Measurements from ENCODE around the gene SLC39A2.
"Not testable (repeated sequence)": the region's sequence is repeated elsewhere in the genome, so short reads cannot be mapped to it uniquely, and the experiment has no call there.

The SLC39A2 gene

DNA sequence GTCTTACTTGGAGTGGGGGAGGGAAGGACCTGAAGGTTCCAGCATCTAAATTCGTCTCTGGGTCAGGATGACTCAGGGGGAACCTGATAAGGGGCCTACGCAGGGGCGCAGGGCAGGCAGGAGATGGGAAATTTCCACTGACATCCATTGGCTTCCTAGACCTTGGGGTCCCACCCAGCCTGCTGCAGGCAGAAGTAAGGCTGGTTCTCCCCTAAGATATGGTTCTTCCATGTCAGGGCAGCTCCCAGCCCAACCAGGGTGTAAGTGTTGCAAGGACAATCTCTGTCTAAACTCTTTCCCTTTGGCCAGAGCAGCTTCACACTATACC is 27.9 kb downstream of the SLC39A2 start:
- Mint-ChIP-seq H3K27me3 (peaks cover 8% of the 10 kb centered on the region), H3K27ac (no peak overlapping the region), H3K9me3 (no peaks in the 10 kb centered on the region), H3K4me1 (ENCODE audit: low read depth) (peaks cover 11% of the 10 kb centered on the region), H3K36me3 (ENCODE audit: low read depth) (no peaks in the 10 kb centered on the region), H3K4me3 (no peak overlapping the region)

DNA sequence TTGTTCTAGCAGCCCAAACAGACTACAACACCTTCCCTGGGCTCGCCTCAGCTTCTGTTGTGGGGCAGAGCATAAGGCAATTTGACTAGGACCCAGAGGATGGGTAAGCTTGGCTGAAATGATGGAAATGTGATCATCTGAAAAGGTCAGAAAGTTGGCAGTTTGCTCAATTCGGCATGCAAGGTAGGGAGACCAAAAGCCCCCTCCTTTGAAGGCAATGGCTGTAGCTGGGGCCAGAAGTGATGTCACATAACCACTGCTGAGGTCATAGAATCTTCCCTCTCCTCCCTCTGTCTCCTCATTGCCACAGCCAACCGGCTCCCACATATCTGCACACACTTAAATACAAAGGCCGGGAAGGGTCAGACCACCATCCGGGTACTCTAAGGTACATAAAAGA is 30.8 kb downstream of the SLC39A2 start, which contains the start of gene TPPP2:
TPPP2 (plus strand) TSS at position 301 of the 400 bp plus-strand sequence. CDS start 365 bp downstream, outside the sequence.
- no peaks in the 10 kb centered on the region for H3K9me3 Mint-ChIP-seq
- no peaks in the 10 kb centered on the region for H3K27me3 Mint-ChIP-seq
- no peak within 1 kb of the TSS for H3K4me3 Mint-ChIP-seq
- H3K36me3 Mint-ChIP-seq (ENCODE audit: low read depth), result no peaks in the 10 kb centered on the region
- H3K27ac Mint-ChIP-seq, result no peak within 1 kb of the TSS
- H3K4me1 Mint-ChIP-seq (ENCODE audit: low read depth), result no peaks in the 10 kb centered on the region

DNA sequence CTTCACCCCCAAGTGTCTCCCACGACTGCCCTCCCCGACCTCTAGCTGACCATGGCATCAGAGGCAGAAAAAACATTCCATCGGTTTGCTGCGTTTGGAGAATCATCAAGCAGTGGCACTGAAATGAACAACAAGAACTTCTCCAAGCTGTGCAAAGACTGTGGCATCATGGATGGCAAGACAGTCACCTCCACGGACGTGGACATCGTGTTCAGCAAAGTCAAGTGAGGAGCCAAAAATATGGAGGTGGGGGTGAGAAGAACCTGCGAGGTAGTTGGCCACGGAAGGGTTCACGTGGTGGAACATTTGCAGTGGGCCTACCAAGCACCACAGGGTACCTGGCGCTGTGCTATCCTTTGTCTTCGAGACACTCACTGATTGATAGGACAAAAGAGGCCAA is 31.4 kb downstream of the SLC39A2 start:
- Mint-ChIP-seq H3K27me3 (no peaks in the 10 kb centered on the region), H3K4me3 (no peak overlapping the region), H3K9me3 (no peaks in the 10 kb centered on the region), H3K4me1 (ENCODE audit: low read depth) (no peaks in the 10 kb centered on the region), H3K36me3 (ENCODE audit: low read depth) (no peaks in the 10 kb centered on the region), H3K27ac (no peak overlapping the region)

DNA sequence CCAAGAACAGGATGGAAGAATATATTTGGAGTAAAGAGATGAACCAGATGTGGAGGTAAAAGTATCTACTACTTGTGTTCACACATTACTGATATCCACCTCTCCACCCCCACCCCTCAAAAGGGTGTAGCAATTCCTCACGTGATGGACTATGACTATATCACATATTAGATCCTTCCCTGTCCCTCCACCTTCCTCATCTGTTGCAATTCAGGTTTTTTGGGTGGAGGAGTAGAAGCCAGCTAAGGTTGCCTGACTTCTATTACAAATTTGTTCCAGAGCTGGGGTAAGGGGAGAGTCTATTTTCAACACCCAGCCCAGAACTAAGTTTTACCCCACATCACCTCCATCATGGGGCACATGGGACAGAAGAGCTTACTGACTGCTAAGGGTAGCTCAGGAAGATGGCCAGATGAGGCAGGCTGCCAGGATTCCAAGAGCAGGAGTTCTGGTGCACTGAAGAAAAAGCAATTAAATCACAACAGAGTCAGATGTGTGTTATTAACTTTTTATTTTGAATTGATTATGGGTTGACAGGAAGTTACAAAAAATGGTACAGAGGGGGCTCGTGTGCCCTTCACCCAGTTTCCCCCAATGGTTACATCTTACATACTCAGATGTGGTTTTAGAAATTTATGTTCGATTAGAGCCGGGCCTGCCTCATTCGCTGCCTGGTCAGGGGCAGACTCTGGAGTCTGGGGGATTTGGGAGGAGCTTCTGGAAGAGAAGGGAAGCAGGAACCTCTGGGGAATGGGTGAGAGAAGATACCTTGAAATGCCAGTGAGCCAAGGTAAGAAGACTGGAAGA is 33.4 kb downstream of the SLC39A2 start:
- H3K4me1 Mint-ChIP-seq (ENCODE audit: low read depth), result no peaks in the 10 kb centered on the region
- H3K36me3 Mint-ChIP-seq (ENCODE audit: low read depth), result no peaks in the 10 kb centered on the region
- H3K27ac Mint-ChIP-seq, result no peak overlapping the region
- no peaks in the 10 kb centered on the region for H3K27me3 Mint-ChIP-seq
- H3K9me3 Mint-ChIP-seq, result no peaks in the 10 kb centered on the region
- H3K4me3 Mint-ChIP-seq, result no peak overlapping the region

DNA sequence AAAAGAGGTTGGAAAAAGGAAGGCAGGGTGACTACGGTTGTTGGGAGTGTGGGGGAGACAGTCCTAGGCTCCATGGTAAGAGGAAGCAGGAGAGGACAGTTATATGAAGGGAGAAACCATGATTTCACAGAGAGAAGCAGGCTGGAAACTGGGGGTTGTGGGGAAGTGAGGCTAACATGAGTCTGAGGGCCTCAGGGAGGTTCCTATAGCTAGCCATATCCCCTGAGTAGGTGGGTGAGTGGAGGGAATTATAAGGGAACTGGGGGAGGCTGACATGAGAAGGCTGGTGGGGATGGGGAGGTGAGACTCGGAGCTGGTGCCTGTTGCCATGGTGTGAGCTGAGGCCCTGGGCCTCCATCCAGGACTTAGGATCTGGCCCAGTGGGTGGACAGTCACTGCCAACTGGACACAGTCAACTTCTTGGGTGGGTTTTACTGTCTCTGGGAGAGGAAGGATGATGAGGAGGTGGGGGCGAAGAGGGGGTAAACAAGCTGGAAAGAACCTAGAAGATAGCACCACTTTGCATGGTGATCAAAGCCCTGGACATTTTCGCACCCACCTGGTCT is 34.1 kb downstream of the SLC39A2 start:
- Mint-ChIP-seq H3K27me3 (no peaks in the 10 kb centered on the region), H3K27ac (no peak overlapping the region), H3K4me3 (no peak overlapping the region), H3K9me3 (no peaks in the 10 kb centered on the region), H3K4me1 (ENCODE audit: low read depth) (no peaks in the 10 kb centered on the region), H3K36me3 (ENCODE audit: low read depth) (no peaks in the 10 kb centered on the region)

DNA sequence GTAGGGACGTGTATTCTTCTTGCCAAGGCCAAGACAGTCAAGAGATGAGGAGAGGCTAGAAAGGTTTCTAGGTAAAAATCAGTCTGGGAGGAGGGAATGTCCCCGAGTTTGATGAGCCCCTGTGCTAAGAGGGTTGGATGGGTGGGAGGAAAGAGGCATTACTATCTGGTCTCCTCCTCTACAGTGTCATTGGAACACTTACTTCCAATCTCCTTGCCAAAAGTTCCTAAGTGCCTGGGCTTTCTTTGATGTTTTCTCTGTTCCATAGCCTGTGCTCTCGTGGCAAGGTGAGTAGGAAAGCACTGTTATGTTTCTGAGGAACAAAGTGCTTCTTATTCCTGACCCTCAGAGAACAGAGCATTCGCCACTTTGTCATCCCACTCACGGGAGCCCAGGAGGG is 35.6 kb downstream of the SLC39A2 start, which contains the start of gene RNASE13:
RNASE13 (minus strand) TSS at position 101 of the 400 bp plus-strand sequence. CDS start 519 bp downstream, outside the sequence.
- H3K27me3 Mint-ChIP-seq, result no peaks in the 10 kb centered on the region
- no peak within 1 kb of the TSS for H3K27ac Mint-ChIP-seq
- H3K4me1 Mint-ChIP-seq (ENCODE audit: low read depth), result no peaks in the 10 kb centered on the region
- no peaks in the 10 kb centered on the region for H3K36me3 Mint-ChIP-seq (ENCODE audit: low read depth)
- no peak within 1 kb of the TSS for H3K4me3 Mint-ChIP-seq
- no peaks in the 10 kb centered on the region for H3K9me3 Mint-ChIP-seq

DNA sequence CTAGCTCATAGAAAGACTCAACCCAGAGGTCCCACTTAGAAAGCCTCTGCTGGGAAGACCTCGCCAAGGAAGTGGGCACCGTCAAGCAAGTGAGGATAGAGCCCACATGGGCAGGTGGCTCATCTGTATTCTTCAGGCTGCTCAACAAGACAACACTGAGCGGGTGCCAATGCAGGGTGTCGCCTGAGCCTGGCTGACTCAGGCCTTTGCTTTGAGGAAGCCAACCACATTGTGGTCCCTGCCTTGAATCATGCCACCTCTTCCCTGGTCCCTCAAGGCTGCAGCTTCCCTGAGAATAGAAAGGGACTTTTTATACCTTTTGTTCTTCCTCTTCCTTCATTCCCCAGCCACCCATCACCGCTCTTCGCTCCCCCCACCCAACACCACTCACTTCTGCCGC is 37.7 kb downstream of the SLC39A2 start:
- H3K4me3 Mint-ChIP-seq, result no peak overlapping the region
- no peaks in the 10 kb centered on the region for H3K4me1 Mint-ChIP-seq (ENCODE audit: low read depth)
- H3K9me3 Mint-ChIP-seq, result no peaks in the 10 kb centered on the region
- H3K27ac Mint-ChIP-seq, result no peak overlapping the region
- H3K36me3 Mint-ChIP-seq (ENCODE audit: low read depth), result no peaks in the 10 kb centered on the region
- H3K27me3 Mint-ChIP-seq, result no peaks in the 10 kb centered on the region

DNA sequence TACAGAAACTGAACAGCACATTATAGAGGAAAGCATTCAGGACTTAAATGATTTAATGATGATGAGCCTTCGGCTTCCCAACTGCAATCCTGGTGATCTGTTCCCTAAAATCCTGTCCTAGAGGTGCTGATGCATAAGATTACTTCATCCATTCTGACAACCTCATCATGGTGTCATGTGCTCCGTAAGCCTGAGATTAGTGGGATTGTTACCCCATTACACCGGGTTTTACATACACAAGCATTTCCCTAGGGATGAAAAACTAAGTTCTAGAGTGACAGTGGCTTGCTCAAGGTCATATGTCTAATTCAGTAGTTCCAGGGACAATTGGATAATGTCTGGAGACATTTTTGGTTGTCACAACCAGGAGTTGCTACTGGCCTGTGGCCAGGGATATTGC is 38.1 kb downstream of the SLC39A2 start:
- peaks cover under 1% of the 10 kb centered on the region for H3K27me3 Mint-ChIP-seq
- H3K36me3 Mint-ChIP-seq (ENCODE audit: low read depth), result no peaks in the 10 kb centered on the region

DNA sequence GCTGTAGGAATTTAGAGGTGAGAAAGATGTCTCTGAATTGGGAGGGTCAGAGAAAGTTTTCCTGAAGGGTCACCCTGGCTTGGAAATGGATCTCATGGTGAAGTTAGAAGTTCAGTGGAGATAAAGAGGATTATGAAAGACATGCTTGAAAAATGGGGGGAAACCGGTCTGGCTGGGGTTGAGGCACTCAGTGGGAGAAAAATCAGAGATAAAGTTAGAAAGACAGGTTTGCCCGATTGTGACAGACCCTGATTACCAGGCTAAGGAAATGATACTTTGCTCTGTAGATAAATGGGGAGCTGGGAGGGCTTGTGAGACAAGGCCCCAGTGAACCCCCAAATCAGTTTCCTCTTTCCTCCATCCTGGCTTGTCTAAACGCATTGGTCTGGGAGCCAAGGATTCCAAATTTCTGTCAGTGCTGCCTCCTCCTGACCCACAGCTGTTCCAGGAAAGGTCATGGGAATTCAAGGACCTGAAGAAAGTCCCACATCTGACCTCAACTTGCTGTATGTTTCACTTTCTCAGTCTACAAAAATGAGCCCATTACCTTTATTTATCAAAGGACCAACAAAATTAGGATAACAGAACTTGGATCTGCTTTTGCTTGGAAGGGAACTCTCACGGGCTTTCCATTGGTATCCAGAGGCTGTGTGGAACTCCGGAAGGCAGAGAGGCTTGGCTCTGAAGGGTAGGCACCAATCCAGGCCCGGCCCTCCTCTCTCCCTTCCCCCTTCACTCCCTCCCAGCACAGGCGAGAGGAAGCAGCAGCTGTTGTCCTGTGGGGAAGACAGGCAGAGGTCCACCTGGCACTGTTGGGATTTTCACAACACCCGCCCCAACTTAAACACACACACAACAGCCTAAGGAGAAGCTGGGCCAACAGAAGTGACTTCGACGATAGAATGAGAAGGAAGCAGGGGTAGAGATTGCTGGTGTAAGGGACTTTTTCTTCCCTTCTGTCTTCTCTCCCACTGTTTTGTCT is 39.6 kb downstream of the SLC39A2 start:
- Mint-ChIP-seq H3K36me3 (ENCODE audit: low read depth) (no peaks in the 10 kb centered on the region), H3K9me3 (no peaks in the 10 kb centered on the region), H3K4me1 (ENCODE audit: low read depth) (no peaks in the 10 kb centered on the region), H3K4me3 (no peak overlapping the region), H3K27me3 (peaks cover 9% of the 10 kb centered on the region), H3K27ac (no peak overlapping the region)

More for the DNA sequence above, 38.1 kb downstream of the SLC39A2 start:
- Mint-ChIP-seq H3K27ac (no peak overlapping the region), H3K4me1 (ENCODE audit: low read depth) (no peaks in the 10 kb centered on the region), H3K9me3 (no peaks in the 10 kb centered on the region), H3K4me3 (no peak overlapping the region)

DNA sequence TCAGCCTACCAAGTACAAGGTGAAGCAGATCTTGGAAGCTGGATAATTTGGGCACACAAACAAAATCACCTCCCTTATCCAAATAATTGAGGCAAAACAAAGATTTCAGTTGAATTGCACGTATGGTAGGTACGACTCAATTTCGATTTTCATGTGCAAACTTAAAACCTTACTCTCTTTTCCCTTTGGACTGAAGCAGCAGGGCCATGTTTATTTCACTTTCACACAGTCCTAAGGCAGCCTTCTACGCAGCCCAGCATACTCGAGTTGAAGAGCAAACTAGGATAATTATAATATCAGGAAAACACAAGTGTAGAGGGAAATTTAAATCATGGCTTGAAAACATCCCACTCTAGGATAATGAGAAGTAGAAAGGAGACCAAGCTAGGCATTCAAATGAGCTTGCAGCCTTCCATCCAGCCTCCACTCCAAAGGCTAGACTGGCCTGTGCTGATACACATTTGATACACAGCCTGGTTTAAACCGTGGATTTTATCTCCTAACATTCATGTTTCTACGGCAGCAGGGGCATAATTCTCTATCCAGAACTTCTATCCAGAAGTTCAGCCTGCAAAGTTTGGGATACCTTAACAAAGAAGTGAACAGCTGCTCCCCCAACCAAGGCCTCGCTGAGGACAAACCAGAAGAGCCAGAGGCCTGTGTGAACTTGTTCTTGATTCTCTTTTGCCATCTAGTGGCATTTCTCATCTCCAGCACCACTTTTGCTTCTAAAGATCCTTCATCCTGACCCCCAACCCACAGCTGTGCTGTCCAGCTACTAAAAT is 40.7 kb downstream of the SLC39A2 start:
- Mint-ChIP-seq H3K4me3 (no peak overlapping the region), H3K36me3 (ENCODE audit: low read depth) (no peaks in the 10 kb centered on the region), H3K27ac (no peak overlapping the region), H3K27me3 (peaks cover 14% of the 10 kb centered on the region), H3K9me3 (no peaks in the 10 kb centered on the region), H3K4me1 (ENCODE audit: low read depth) (peaks cover 5% of the 10 kb centered on the region)

DNA sequence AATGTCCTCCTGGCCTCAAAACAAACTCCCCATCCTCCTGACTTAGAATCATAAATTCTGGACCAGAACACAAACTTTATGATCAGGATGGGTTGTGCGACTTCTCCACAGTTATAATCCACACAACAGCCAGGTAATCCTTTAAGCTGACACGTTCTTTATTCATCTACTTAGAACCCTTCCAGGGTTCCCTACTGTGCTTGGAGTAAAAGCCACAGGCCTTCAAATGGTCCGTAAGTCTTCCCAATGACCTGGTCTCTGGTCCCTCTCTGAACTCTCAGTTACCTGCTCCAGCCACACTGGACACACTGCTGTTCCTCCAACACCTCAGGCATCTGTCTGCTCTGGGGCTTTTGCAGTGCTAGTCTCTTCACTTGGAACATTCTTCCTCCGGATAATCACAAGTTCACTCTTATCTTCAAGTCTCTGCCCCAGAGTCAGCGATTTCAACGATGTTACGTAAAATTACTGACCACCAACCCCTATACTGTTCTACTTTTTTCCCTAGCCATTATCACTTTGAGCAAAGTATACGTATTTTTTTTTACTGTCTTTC is 41.4 kb downstream of the SLC39A2 start:
- Mint-ChIP-seq H3K27ac (no peak overlapping the region), H3K4me1 (ENCODE audit: low read depth) (peaks cover 5% of the 10 kb centered on the region), H3K4me3 (no peak overlapping the region), H3K9me3 (no peaks in the 10 kb centered on the region), H3K36me3 (ENCODE audit: low read depth) (no peaks in the 10 kb centered on the region), H3K27me3 (peaks cover 16% of the 10 kb centered on the region)

DNA sequence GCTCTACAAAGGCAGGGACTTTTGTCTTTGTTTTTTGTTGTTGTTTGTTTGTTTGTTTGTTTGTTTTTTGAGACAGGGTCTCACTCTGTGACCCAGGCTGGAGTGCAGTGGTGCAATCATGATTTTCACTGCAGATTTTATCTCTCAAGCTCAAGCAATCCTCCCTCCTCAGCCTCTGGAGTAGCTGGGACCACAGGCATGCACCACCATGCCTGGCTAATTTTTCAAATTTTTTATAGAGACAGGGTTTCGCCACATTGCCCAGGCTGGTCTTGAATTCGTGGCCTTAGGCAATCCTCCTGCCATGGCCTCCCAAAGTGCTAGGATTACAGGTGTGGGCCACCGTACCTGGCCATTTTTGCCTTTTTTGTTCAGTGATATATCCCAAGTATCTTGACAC is 41.8 kb downstream of the SLC39A2 start:
- not testable (repeated sequence) for H3K4me3 Mint-ChIP-seq; H3K9me3 Mint-ChIP-seq; H3K4me1 Mint-ChIP-seq (ENCODE audit: low read depth); H3K36me3 Mint-ChIP-seq (ENCODE audit: low read depth); H3K27ac Mint-ChIP-seq
- peaks cover 16% of the 10 kb centered on the region for H3K27me3 Mint-ChIP-seq

DNA sequence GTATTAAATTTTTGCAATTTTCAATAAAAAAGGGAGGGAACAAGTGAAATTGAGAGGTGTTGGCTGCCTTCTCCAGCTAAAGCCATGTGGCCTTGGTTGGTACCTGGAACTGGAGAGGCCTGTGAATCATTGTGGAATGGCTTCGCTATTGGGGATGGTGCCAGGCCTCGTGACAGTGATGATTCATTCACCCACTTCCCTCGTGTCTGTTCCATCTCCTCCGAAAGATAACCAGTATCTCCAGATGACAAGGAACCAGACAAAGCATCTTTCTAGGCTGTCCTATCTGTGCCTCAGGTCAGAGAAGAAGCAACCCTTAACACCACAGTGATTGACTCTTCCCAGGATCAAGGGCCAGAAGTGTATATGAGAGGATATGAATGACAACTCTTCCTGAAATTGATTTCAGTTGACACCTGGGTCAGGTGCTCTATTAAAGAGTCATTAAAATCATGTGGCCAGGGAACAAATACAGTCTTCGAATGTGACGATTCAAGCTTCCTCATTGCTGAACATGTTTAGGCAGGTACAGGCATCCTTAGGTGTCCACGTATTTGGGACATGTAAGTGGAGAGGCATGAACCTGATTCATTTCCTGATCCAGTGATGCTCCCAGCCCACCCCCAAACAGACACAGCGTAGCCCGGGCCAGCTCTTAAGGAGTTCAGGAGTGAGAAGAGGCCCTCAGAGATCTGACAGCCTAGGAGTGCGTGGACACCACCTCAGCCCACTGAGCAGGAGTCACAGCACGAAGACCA is 42.8 kb downstream of the SLC39A2 start, which contains the start of gene RNASE7:
RNASE7 (plus strand) TSS at position 687 of the 758 bp plus-strand sequence. CDS start 631 bp downstream, outside the sequence.
- no peaks in the 10 kb centered on the region for H3K36me3 Mint-ChIP-seq (ENCODE audit: low read depth)
- H3K4me1 Mint-ChIP-seq (ENCODE audit: low read depth), result peaks cover 5% of the 10 kb centered on the region
- H3K27ac Mint-ChIP-seq, result no peak within 1 kb of the TSS
- peaks cover 16% of the 10 kb centered on the region for H3K27me3 Mint-ChIP-seq
- H3K9me3 Mint-ChIP-seq, result no peaks in the 10 kb centered on the region
- H3K4me3 Mint-ChIP-seq, result no peak within 1 kb of the TSS

Measured in stimulated activated naive CD8-positive, alpha-beta T cell treated with anti-CD3 and anti-CD28 coated beads, Interleukin-15, Interleukin-2, amounts not matched to agents 100 ng/mL and 50 ng/mL, for 24 hours (primary cell).